GM18511 (cell line): ENCODE data around the gene SRSF3.
"Not testable (repeated sequence)": the region's sequence is repeated elsewhere in the genome, so short reads cannot be mapped to it uniquely, and the experiment has no call there.

Experiments
- ATAC-seq: cut with Tn5 transposase; IDR thresholded peaks from one replicate; pipeline ENCODE4 v1.9.1; 2021; ENCODE audit warnings: mild to moderate bottlenecking, moderate library complexity; ENCODE audit not compliant: unreplicated experiment

SRSF3 gene

GRCh38 chr6:36642913-36643817 lies 49.0 kb downstream of the SRSF3 start:
- no peak for ATAC-seq

- no peak for ATAC-seq
Measured at GRCh38 chr6:36643977-36644376, 49.8 kb downstream of the SRSF3 start.

GRCh38 chr6:36649086-36649485 lies 54.9 kb downstream of the SRSF3 start:
- ATAC-seq, result no peak

- ATAC-seq, result no peak
Measured at GRCh38 chr6:36649701-36650484, 55.7 kb downstream of the SRSF3 start.

- ATAC-seq, result peak; percentile 78
Measured at GRCh38 chr6:36650848-36651478, 56.8 kb downstream of the SRSF3 start.

- no peak for ATAC-seq
Measured at GRCh38 chr6:36651659-36652379, 57.7 kb downstream of the SRSF3 start.

GRCh38 chr6:36654469-36654868 lies 60.3 kb downstream of the SRSF3 start:
- not testable (repeated sequence) for ATAC-seq
